ENCODE data around the gene GARIN5A. TPM values are rescaled to one million over a fixed set of nuclear protein-coding genes. Genes with fewer than 3 reads are reported as not detected.

The GARIN5A gene
- total RNA-seq, 1 experiment from 2014 or later, result 0.84 TPM

- no peak overlapping the region for H3K4me3 ChIP-seq (ENCODE audit: low read depth, low read length, poor library complexity, severe bottlenecking)
- intact Hi-C loops (cut with micrococcal nuclease; ENCODE audit: unreplicated experiment), result no loop called here
- H3K36me3 ChIP-seq (ENCODE audit: insufficient read depth, low read length, poor library complexity, severe bottlenecking), result peaks cover 32% of the 10 kb centered on the region
- H3K4me1 ChIP-seq (ENCODE audit: insufficient read depth, low read length, poor library complexity, severe bottlenecking), result no peaks in the 10 kb centered on the region
- BruUV-seq (replicated peaks), result no TSS peak
- H3K27me3 ChIP-seq (replicated peaks; ENCODE audit: insufficient read depth, low read depth, low read length, poor library complexity), result no peaks in the 10 kb centered on the region
- TF ChIP-seq CTCF (conservative IDR thresholded peaks at IDR 0.05; ENCODE audit: low read depth, low read length) (no peak), EZH2 (IDR thresholded peaks at IDR 0.05; ENCODE audit: borderline replicate concordance, low read depth, low read length, poor library complexity, severe bottlenecking) (no peak)
- no peak overlapping the region for H3K27ac ChIP-seq (ENCODE audit: low read depth, low read length, poor library complexity, severe bottlenecking)
- ChIA-PET CTCF (no interaction called here), POLR2A (ENCODE audit: low non-redundant PET) (no interaction called here)
- DNase-seq (ENCODE audit: low spot score), result no peak
- H3K9me3 ChIP-seq (ENCODE audit: low read depth, low read length, poor library complexity, severe bottlenecking), result no peaks in the 10 kb centered on the region
Observed at GRCh38 chr19:50480281-50481111, 3.8 kb upstream of the GARIN5A start.

- intact Hi-C loops (cut with micrococcal nuclease; ENCODE audit: unreplicated experiment), result no loop called here
- no peaks in the 10 kb centered on the region for H3K27me3 ChIP-seq (replicated peaks; ENCODE audit: insufficient read depth, low read depth, low read length, poor library complexity)
- peaks cover 32% of the 10 kb centered on the region for H3K36me3 ChIP-seq (ENCODE audit: insufficient read depth, low read length, poor library complexity, severe bottlenecking)
- ChIA-PET POLR2A (ENCODE audit: low non-redundant PET) (no interaction called here), CTCF (no interaction called here)
- H3K9me3 ChIP-seq (ENCODE audit: low read depth, low read length, poor library complexity, severe bottlenecking), result no peaks in the 10 kb centered on the region
- no peaks in the 10 kb centered on the region for H3K4me1 ChIP-seq (ENCODE audit: insufficient read depth, low read length, poor library complexity, severe bottlenecking)
- no peak for TF ChIP-seq CTCF (conservative IDR thresholded peaks at IDR 0.05; ENCODE audit: low read depth, low read length)
- no peak for TF ChIP-seq EZH2 (IDR thresholded peaks at IDR 0.05; ENCODE audit: borderline replicate concordance, low read depth, low read length, poor library complexity, severe bottlenecking)
- DNase-seq (ENCODE audit: low spot score), result no peak
- no TSS peak for BruUV-seq (replicated peaks)
- H3K4me3 ChIP-seq (ENCODE audit: low read depth, low read length, poor library complexity, severe bottlenecking), result no peak overlapping the region
- no peak overlapping the region for H3K27ac ChIP-seq (ENCODE audit: low read depth, low read length, poor library complexity, severe bottlenecking)
Observed at GRCh38 chr19:50479761-50480251, 3.2 kb upstream of the GARIN5A start.

GRCh38 chr19:50478901-50479715 lies 2.5 kb upstream of the GARIN5A start:
- intact Hi-C loops (cut with micrococcal nuclease; ENCODE audit: unreplicated experiment), result no loop called here
- H3K9me3 ChIP-seq (ENCODE audit: low read depth, low read length, poor library complexity, severe bottlenecking), result no peaks in the 10 kb centered on the region
- H3K4me3 ChIP-seq (ENCODE audit: low read depth, low read length, poor library complexity, severe bottlenecking), result no peak overlapping the region
- H3K4me1 ChIP-seq (ENCODE audit: insufficient read depth, low read length, poor library complexity, severe bottlenecking), result no peaks in the 10 kb centered on the region
- CTCF ChIA-PET, result no interaction called here
- no peak overlapping the region for H3K27ac ChIP-seq (ENCODE audit: low read depth, low read length, poor library complexity, severe bottlenecking)
- POLR2A ChIA-PET (ENCODE audit: low non-redundant PET), result no interaction called here
- BruUV-seq (replicated peaks), result no TSS peak
- H3K27me3 ChIP-seq (replicated peaks; ENCODE audit: insufficient read depth, low read depth, low read length, poor library complexity), result no peaks in the 10 kb centered on the region
- TF ChIP-seq EZH2 (IDR thresholded peaks at IDR 0.05; ENCODE audit: borderline replicate concordance, low read depth, low read length, poor library complexity, severe bottlenecking) (no peak), CTCF (conservative IDR thresholded peaks at IDR 0.05; ENCODE audit: low read depth, low read length) (peak; percentile 56)
- peaks cover 32% of the 10 kb centered on the region for H3K36me3 ChIP-seq (ENCODE audit: insufficient read depth, low read length, poor library complexity, severe bottlenecking)
- DNase-seq (ENCODE audit: low spot score), result peak; percentile 31
